Thoracic aorta (tissue), 2 donors: ENCODE results near the gene PRAC2. TPM values are rescaled to one million over a fixed set of nuclear protein-coding genes. Genes with fewer than 3 reads are reported as not detected.
A peak's percentile ranks its signal among the peaks of the same experiment; 100 is the strongest.

Experiments used
- ATAC-seq: fragments of 150-250 bp; one replicate; pipeline ENCODE4 v1.8.0; 2017; ENCODE audit warnings: low read depth; ENCODE audit not compliant: insufficient number of reproducible peaks, low FRiP score
- DNase-seq: peaks from one replicate; pipeline ENCODE4 v3.0.0-alpha.2; 2020; ENCODE audit warnings: low spot score
- H3K27ac ChIP-seq, 2 donors: fragments of 200-600 bp; sonication (generic); 1 replicate in 1 of 2; 2 replicates in 1 of 2; pipeline ENCODE4 v1.5.1; 2016; ENCODE audit warnings: mild to moderate bottlenecking in 2 of 2, moderate library complexity in 2 of 2
- H3K27me3 ChIP-seq: fragments of 200-600 bp; sonication (generic); replicated peaks from 2 replicates; pipeline ENCODE4 v1.6.0; 2016; ENCODE audit warnings: mild to moderate bottlenecking; ENCODE audit not compliant: insufficient read depth
- H3K36me3 ChIP-seq: fragments of 200-600 bp; sonication (generic); one replicate; pipeline ENCODE4 v1.5.1; 2016
- H3K4me1 ChIP-seq, 2 donors: fragments of 200-600 bp; sonication (generic); 1 replicate in 1 of 2; 2 replicates in 1 of 2; pipeline versions ENCODE4 v1.5.1 to v1.6.0; 2016; ENCODE audit warnings: low read depth in 2 of 2, mild to moderate bottlenecking in 1 of 2; ENCODE audit not compliant: control insufficient read depth in 1 of 2
- H3K4me3 ChIP-seq: fragments of 200-600 bp; sonication (generic); 2 replicates; pipeline ENCODE4 v1.5.1; 2016; ENCODE audit warnings: mild to moderate bottlenecking
- H3K9me3 ChIP-seq: fragments of 200-600 bp; sonication (generic); 2 replicates; pipeline ENCODE4 v1.5.1; 2016
- total RNA-seq, 2 donors: library from RNA; depleted of rRNA; stranded (reverse); fragments of >200 nt; gene quantifications; one replicate each; pipeline versions ENCODE4 v1.1.0 to v1.2.3, GENCODE V29; 2016
- TF ChIP-seq, protein P1 (sequence below): fragments of 200-600 bp; sonication (generic); IDR thresholded peaks from one replicate; pipeline ENCODE4 v1.5.1; 2019; ENCODE audit warnings: antibody characterized with exemption

The PRAC2 gene
- total RNA-seq, 2 donors from 2014 or later, result not detected

DNA sequence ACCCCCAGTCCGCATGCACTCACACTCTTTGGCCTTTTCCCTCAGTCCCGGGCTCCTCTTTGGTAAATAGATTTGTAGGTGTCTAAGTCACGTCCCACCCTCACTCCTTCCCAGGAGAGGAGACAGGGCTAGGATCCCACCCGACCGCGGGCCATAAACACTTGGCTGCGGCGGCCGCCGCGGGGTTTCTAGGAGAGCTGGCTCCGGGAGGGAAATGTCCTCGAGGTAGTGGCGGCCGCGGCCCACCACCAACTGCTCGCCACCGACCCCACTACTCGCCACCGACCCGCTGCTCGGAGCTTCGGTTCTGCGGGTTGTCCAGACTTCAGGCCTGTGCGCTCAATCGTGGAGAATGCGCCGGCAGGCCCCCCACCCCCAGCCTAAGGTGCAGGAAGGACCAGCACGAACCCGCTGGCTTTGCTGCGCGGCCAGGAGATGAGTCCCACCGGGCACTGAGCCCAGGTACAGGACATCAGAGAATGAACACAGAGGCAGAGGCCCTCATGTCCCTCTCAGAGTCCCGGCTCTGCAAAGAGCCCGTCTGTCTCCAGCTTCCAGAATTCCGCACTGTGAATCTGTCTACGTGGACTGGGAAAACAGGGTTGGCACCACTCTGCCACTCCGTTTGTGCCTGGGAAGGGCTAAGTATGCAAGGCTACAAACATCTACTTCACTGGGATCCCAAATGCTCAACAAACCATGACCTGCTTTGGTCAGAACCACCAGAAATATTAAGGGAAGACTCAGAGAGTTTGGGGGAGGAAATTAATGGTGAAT, 2.5 kb downstream of the PRAC2 start:
- no peak overlapping the region for H3K27ac ChIP-seq
- H3K36me3 ChIP-seq, result no peaks in the 10 kb centered on the region
- H3K9me3 ChIP-seq, result no peaks in the 10 kb centered on the region
- TF ChIP-seq, protein P1, sequence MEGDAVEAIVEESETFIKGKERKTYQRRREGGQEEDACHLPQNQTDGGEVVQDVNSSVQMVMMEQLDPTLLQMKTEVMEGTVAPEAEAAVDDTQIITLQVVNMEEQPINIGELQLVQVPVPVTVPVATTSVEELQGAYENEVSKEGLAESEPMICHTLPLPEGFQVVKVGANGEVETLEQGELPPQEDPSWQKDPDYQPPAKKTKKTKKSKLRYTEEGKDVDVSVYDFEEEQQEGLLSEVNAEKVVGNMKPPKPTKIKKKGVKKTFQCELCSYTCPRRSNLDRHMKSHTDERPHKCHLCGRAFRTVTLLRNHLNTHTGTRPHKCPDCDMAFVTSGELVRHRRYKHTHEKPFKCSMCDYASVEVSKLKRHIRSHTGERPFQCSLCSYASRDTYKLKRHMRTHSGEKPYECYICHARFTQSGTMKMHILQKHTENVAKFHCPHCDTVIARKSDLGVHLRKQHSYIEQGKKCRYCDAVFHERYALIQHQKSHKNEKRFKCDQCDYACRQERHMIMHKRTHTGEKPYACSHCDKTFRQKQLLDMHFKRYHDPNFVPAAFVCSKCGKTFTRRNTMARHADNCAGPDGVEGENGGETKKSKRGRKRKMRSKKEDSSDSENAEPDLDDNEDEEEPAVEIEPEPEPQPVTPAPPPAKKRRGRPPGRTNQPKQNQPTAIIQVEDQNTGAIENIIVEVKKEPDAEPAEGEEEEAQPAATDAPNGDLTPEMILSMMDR, result no peak
- ATAC-seq (no peak), DNase-seq (no peak)
- H3K4me1 ChIP-seq, result peaks cover 6 to 35% of the 10 kb centered on the region in 2 donors
- peaks cover 68% of the 10 kb centered on the region for H3K27me3 ChIP-seq
- H3K4me3 ChIP-seq, result peak overlapping the region; percentile 41

DNA sequence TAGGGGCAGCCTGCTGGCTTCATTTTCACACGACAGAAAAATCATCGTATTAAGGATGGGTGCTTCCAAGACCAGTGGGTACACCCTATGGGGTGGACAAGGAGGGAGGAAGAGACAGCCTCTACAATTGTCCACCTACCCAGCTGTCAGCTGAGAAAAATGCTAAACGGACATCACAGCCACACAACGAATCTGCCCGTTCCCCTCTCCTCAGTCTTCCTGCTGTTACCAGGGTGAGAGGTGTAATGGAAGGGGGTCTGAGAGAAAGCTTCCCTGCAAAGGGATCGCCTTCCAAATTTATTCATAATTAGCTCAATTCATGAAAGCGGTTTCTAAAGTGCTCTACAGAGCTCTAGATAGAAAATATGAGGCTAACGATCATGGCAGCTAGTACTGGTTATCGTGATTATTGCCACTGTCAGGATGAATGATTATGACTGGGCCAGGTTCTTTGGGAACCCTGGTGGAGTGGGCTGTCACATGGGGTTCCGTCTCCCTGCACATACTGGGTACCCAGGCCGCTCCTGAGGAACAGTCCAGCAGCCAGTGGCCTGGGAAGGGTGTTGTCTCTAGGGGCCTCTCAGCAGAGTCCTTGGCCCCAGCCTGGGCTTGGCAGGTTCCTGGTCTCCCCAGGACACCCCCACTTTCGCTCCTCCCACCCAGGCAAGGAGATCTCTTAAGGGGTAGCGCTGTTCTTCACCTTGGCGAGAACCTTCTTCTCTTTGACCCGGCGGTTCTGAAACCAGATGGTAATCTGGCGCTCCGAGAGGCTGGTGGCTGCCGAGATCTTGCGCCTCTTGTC, 3.3 kb downstream of the PRAC2 start:
- H3K27ac ChIP-seq, result no peak overlapping the region
- no peaks in the 10 kb centered on the region for H3K36me3 ChIP-seq
- TF ChIP-seq, protein P1, result no peak
- H3K9me3 ChIP-seq, result no peaks in the 10 kb centered on the region
- DNase-seq (no peak), ATAC-seq (no peak)
- no peak overlapping the region for H3K4me3 ChIP-seq
- H3K4me1 ChIP-seq, result peaks cover 6 to 35% of the 10 kb centered on the region in 2 donors
- H3K27me3 ChIP-seq, result peaks cover 60% of the 10 kb centered on the region

DNA sequence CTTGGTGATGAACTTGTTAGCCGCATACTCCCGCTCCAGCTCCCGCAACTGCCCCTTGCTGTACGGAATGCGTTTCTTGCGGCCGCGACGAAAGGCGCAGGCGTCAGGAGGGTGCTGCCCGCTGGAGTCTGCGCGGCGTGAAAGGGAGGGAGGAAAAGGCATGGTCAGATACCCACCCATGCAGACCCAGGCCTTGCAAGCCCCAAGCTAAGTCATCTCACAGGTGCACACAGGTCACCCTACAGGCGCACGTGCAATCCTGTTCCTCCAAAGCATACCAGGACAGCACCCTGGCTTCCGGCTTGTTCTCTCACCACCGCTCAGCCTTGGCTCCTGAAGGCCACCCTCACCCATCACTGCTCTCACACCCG, 3.9 kb downstream of the PRAC2 start:
- Histone ChIP-seq H3K27ac (no peak overlapping the region), H3K27me3 (peaks cover 57% of the 10 kb centered on the region), H3K9me3 (no peaks in the 10 kb centered on the region), H3K4me1 (peaks cover 6 to 35% of the 10 kb centered on the region in 2 donors), H3K4me3 (no peak overlapping the region), H3K36me3 (no peaks in the 10 kb centered on the region)
- no peak for DNase-seq
- no peak for ATAC-seq
- TF ChIP-seq, protein P1, result no peak

DNA sequence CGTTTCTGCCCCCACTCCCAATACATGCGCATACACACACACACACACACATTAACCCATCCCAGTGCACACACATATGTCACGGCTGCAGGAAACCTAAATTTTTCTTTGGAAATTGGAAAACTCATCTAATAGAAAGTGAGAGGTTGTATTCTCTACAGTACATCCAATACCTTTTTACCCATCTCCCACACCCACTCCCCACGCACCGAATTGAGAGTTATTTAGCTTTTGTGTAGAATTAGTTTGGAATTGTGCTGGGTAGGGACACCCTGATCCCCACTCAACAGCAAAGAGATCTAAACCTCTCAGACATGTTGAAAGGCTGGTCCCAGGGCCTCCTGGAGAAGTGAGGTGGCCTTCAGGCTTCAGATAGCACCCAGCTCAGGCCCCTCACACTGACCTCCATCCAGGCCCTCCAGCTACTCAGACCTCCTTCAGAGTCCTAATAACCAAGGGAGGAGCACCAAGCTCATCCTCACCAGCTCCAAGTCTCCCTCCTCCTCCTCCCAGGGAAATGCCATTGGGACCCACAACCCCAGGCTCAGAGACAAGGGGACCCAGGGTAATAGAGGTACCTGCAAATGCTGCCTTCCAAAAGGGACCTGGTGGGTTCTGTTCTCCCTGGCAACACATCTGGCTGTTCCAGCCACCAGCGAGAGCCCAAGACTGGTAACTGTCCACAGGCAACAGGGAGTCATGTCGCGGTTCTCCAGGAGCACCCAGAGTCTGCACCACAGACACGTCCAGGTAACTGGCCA, 4.6 kb downstream of the PRAC2 start:
- Histone ChIP-seq H3K4me1 (peaks cover 6 to 35% of the 10 kb centered on the region in 2 donors), H3K36me3 (no peaks in the 10 kb centered on the region), H3K27ac (no peak overlapping the region), H3K27me3 (peaks cover 50% of the 10 kb centered on the region), H3K4me3 (no peak overlapping the region), H3K9me3 (no peaks in the 10 kb centered on the region)
- ATAC-seq (no peak), DNase-seq (no peak)
- TF ChIP-seq, protein P1, result no peak
